ENCODE data around the gene VPS26B.
"Not testable (repeated sequence)": the region's sequence is repeated elsewhere in the genome, so short reads cannot be mapped to it uniquely, and the experiment has no call there.

VPS26B gene

DNA sequence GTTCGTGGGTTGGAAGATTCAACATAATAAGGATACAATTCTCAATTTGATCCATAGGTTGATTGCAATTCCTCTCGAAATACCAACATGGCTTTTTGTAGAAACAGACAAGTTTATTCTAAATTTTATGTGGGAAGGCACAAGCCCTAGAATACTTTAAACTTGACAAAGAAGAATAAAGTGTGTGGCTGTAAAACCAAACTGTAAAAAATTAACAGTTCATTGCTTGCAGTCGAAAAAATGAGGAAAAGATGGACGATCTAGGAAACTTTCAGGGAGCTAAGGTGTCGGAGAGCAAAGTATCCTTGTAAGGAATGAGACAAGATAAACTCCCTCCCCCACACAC lies 50.7 kb downstream of the VPS26B start:
- no peak overlapping the region for H3K4me3 ChIP-seq (ENCODE audit: low read length)
- no peak for DNase-seq (ENCODE audit: low read depth)
- TF ChIP-seq, protein P1, sequence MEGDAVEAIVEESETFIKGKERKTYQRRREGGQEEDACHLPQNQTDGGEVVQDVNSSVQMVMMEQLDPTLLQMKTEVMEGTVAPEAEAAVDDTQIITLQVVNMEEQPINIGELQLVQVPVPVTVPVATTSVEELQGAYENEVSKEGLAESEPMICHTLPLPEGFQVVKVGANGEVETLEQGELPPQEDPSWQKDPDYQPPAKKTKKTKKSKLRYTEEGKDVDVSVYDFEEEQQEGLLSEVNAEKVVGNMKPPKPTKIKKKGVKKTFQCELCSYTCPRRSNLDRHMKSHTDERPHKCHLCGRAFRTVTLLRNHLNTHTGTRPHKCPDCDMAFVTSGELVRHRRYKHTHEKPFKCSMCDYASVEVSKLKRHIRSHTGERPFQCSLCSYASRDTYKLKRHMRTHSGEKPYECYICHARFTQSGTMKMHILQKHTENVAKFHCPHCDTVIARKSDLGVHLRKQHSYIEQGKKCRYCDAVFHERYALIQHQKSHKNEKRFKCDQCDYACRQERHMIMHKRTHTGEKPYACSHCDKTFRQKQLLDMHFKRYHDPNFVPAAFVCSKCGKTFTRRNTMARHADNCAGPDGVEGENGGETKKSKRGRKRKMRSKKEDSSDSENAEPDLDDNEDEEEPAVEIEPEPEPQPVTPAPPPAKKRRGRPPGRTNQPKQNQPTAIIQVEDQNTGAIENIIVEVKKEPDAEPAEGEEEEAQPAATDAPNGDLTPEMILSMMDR (conservative IDR thresholded peaks at IDR 0.05; ENCODE audit: low read length), result no peak

DNA sequence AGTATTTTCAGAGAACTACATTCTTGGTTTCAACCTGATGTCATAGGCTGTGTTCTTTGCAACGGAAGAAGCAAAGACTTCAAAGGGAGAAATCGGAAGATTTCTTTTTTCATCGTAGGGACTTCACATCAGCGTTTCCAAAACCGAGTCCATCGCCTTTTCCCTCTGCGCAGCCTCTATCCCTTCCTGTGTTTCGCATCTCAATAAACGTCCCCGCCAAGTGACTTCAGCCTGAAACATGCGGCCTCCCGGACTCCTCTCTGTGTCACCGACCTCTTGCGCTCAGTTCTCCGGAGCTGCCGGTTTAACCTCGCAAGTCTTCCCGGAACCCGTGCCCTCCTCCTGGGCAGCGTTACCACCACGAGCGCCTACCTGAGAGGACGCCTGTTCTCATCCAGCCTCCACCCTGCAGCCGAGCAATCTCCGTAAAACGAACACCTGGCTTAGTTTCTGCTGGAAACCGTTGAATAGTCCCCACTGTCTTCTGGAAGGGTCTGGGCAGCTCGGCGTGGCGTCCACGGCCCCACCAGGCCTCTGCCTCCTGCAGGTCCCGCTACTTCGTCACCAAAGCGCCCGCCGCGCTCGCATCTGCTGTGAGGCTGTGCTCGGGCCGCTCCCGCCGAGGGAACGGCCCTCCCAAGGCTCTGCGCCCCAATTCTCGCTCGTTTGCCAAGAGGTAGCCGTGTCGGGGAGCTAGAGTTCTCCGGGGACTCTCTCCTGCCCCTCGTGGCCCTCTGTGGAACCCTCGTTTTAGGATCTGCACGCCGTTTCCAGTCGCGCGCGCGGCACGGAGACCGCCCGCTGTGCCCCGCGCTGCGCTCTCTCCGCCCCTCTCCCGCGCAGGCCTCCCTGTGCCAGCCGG lies 51.3 kb downstream of the VPS26B start, which contains the start of gene GLB1L3:
Gene GLB1L3, plus strand, starts transcription at position 846 of the 862 bp plus-strand sequence. CDS start 362 bp downstream, outside the sequence.
- H3K4me3 ChIP-seq (ENCODE audit: low read length), result no peak within 1 kb of the TSS; the same call in 1 of the 2 replicates
- peak; percentile 6 for DNase-seq (ENCODE audit: low read depth)

DNA sequence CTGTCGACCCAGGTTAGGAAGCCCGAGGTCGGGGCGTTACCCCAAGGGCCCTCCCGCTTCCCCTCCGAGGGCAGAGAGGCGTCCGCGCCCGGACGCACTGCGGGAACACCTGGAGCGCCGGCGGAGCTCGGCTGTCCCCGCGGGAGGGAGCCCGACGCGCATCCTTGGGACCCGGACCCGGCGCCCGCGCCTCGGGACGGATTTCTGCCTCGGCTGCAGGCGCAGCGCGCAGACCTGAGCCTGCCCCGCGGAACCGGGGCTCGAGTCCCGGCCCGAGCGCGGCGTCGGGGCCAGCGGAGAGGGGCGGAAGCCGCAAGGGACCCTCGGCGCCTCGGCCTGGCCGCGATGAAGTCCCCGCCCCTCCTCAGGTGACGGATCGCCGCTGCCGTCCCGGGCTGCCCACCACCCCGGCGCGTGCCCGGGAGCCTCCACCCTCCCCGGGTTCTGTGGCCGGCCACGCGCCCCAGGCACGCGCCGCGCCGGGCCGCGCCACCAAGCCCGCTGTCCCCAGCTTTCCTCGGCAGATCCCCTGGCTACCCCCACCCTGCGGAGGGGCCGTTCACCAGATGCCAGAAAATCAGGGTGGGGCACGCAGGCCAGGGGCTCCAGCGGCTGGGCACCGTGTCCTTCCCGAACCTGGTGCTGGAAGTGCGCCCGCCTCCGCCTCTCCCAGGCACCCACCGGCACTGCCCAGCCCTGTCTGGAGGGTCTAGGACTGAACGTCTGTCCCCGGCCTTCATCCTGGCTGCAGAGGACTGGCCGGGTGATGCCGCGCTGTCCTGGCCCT lies 52.1 kb downstream of the VPS26B start:
- DNase-seq (ENCODE audit: low read depth), result no peak
- H3K4me3 ChIP-seq (ENCODE audit: low read length), result no peak overlapping the region

More for the DNA sequence above, 51.3 kb downstream of the VPS26B start, which contains the start of gene GLB1L3:
- TF ChIP-seq, protein P1 (conservative IDR thresholded peaks at IDR 0.05; ENCODE audit: low read length), result peak; percentile 52

DNA sequence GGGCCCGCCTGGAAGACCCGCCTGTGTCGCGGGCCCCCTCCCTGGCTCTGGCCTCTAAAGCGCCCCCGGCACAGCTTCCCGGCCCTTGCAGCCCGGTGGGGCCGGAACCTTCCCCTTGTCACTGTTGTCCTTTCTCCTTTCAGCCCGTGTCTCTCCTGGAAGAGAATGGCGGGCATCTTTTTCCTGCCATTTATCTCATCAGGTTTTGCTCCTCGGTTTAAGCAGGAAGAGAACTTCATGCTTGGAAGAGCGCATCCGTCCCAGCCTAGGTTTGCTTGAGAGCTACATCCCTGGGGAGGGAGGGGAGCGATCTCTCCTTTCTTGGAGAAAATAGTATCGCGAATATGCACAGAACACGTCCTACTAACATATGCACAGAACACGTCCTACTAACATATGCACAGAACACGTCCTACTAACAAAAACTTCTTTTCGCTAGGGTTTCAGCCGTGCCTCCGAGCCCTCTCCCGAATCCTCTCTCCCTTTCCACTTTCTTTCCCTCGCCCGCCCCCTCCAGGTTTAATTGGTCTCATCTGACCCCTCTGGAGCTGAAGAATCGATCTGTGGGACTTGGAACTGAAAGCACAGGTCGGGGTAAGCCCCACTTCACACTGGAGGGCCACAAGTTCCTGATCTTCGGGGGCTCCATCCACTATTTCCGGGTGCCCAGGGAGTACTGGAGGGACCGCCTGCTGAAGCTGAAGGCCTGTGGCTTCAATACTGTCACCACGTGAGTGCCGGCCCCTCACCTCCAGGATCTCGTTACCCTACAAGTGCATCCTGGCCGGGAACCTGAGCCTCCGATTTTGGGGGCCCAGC lies 52.9 kb downstream of the VPS26B start:
- TF ChIP-seq, protein P1 (conservative IDR thresholded peaks at IDR 0.05; ENCODE audit: low read length), result no peak
- no peak for DNase-seq (ENCODE audit: low read depth)
- H3K4me3 ChIP-seq (ENCODE audit: low read length), result no peak overlapping the region

More for the DNA sequence above, 52.1 kb downstream of the VPS26B start:
- TF ChIP-seq, protein P1 (conservative IDR thresholded peaks at IDR 0.05; ENCODE audit: low read length), result no peak

DNA sequence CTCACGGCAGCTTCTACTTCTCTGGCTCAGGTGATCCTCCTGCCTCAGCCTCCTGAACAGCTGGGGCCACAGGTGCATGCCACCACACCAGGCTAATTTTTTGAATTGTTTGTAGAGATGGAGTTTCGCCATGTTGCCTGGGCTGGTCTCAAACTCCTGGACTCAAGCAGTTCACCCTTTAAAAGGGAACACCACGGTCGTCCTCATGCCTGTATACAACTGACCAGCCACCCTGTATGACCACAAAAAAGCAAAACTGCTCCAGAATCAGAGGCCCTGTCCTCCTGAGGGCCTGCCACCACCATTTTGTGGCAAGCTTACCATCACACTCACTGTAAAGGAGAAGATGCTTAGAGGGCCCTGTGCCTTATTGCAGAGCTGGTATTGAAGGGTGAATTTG lies 53.9 kb downstream of the VPS26B start:
- no peak for DNase-seq (ENCODE audit: low read depth)
- H3K4me3 ChIP-seq (ENCODE audit: low read length), result no peak overlapping the region
- TF ChIP-seq, protein P1 (conservative IDR thresholded peaks at IDR 0.05; ENCODE audit: low read length), result no peak

DNA sequence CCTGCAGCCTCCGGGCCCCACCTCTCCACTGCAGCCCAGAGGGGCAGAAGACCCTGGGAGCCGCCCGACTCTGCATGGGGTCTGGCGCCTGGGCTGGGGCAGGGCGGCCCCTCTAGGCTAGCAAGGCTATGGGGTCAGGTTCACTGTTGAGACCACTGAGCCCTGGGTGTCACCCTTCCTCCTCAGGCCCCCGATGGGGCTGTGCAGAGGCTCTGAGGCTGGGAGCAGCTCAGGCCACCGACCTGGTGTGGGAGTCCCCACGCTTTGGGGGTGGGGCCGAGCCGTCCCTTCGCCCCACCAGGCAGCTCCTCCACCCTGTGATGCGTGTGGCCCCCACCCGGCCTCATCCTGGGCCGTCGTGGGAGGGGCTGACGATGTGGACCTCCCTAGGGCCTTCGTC lies 57.2 kb downstream of the VPS26B start:
- DNase-seq (ENCODE audit: low read depth), result not testable (repeated sequence)

More for the DNA sequence above, 57.2 kb downstream of the VPS26B start:
- not testable (repeated sequence) for H3K4me3 ChIP-seq (ENCODE audit: low read length)

Data from AG10803 (cell line).